GM21529 (cell line): Measurements from ENCODE around the gene NGEF.
"Not testable (repeated sequence)": the region's sequence is repeated elsewhere in the genome, so short reads cannot be mapped to it uniquely, and the experiment has no call there.

Experiments
- ATAC-seq: cut with Tn5 transposase; IDR thresholded peaks from one replicate; pipeline ENCODE4 v1.9.1; 2021; ENCODE audit not compliant: unreplicated experiment

Gene NGEF

GRCh38 chr2:232931636-232932035 lies 81.4 kb downstream of the NGEF start:
- ATAC-seq: no peak

DNA sequence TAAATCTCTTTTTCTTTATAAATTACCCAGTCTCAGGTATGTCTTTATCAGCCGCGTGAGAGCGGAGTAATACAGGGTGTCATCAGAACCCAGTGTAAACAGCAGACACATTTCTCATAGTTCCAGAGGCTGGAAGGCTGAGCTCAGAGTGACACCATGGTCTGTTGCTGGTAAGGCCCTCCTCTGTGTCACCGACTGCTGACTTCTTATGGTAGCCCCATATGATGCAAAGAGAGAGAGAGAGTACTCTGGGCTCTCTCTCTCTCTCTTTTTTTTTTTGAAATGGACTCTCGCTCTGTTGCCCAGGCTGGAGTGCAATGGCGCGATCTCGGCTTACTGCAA lies 83.0 kb downstream of the NGEF start:
- no peak for ATAC-seq

DNA sequence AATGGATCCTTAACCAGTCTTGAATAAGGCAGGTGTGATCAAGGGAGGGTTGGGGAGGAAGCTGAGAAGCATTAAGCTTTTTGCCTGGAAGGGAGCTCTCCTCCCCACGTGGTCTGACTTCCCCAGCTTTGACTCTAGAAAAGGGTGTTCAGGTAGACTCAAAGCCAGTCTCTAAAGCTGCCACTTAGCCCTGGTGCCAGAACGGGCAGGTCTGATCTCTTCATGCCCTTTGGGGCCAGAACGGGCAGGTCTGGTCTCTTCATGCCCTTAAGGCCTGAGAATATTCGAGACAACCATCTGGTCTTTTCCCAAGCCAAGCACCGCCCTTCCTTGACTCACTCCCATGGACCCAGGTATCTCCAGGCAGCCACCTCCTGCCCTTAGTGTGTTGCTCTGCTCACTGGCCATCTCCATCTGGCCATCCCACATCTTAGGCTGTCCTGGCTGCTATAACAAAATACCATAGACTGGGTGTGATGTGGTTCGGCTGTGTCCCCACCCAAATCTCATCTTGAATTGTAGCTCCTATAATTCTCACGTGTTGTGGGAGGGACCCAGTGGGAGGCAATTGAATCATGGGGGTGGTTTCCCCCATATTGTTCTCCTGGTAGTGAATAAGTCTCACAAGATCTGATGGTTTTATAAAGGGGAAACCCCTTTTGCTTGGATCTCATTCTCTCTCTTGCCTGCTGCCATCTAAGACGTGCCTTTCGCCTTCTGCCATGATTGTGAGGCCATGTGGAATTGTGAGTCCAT lies 83.6 kb downstream of the NGEF start:
- ATAC-seq: no peak

GRCh38 chr2:232928551-232929302 lies 84.3 kb downstream of the NGEF start:
- ATAC-seq: no peak

DNA sequence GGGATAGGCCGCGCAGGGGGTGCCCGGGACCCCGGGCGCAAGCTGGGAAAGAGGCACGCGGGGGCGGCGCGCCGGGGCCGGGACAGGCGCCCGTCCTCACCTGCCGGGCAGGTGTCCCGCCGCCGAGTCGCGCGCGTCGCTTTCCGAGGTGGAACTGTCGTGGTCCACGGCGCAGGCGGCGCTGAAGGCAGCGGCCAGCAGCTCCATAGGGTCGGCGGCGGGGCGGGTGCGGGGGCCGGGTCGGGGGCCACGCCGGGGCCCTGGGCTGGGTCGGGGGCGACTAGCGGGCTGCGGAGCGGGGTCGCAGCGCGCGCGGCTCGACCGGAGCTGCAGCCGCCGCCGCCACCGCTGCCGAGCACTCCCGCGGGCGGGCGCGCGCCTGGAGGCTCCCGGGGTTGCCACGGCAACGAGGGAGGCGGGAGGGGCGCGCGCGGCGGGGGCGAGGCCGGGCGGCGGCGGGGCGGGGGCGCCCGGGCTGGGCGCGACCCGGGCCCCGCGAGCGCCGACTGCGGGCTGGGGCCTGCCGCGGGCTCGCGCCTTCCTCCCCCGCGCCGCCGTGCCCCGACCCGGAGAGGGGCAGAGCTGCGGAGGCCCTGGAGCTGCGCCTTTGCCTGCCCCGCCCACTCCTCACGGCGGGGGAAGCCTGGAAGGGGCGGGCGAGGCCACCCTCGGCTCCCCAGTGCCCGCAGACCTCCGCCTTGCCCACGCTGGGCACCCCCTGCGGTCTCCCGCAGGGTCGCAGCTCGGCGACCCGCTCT lies 85.1 kb downstream of the NGEF start:
- no peak for ATAC-seq

- ATAC-seq: no peak
Measured at GRCh38 chr2:232927032-232927792, 85.8 kb downstream of the NGEF start.

- no peak for ATAC-seq
Measured at GRCh38 chr2:232926431-232926939, 86.6 kb downstream of the NGEF start.

DNA sequence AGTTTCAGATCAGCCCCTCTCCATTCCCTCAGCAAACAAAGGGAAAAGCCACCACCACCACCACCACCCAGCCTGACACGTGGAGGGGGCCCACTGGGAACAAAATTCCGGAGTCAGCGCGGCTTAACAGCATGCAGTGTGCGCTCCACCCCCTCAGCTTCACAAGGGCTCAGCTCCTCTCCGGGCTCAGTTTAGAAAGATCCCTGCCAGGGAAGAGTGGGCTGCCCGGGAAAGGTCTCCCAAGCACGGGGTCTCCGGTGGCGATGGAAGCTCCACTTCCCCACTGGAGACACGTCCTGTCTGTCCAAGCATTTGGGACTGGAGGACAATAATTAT lies 87.3 kb downstream of the NGEF start:
- ATAC-seq: no peak

- no peak for ATAC-seq
Measured at GRCh38 chr2:232925153-232925820, 87.8 kb downstream of the NGEF start.

DNA sequence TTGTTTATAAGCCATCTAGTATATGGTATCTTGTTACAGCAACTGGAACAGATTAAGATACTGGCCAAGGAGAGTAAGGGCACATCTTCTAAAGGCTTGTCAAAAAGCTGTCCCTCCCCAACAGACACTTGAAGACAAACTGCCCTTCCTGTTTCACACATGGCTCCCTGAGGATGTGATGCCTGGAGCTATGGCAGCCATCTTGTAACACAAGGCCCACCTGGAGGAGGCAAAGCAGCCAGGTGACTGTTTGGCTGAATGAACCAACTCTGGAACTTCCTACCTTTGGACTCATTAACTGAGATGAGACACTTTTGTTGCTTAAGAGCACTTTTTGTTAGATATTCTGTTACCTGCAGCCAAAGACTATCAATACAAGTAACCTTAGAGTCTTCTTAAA lies 88.6 kb downstream of the NGEF start:
- ATAC-seq: no peak

DNA sequence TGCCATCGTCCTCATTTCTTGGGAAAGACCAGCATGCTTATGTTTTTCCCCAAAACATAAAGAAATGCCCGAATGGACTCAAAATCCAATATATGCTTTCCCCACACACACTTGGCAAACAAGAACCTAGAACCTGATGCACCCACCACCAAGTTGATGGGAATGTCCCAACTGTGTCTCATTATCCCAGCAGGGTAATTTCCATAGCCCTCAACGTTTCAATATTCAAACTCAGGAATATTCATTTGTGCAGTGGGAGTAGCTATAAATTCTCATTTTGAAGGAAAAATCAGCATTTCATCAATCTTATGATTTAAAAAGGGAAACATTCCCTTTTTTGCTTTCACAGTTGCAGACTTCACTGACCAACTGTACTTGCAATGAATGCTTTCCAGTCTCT lies 92.3 kb downstream of the NGEF start:
- no peak for ATAC-seq

DNA sequence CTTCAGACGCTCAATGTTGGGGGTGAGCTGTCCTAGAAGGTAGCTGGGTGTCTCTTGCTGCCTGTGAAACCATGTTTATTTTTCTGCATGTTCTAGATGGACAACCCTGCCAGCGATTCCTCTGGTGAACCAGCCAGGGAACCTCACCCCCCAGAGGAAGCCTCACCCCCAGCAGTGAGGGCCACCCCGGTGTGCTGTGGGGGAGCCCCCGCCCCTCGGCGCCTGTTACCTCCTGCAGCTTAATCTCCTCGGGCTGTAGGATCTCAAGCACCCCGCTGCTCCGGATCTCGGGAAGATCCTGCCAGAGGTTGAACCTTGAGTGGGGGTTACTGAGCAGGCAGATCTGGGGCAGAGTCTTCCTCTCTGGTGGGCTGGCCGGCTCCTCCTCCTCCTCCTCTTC lies 93.0 kb downstream of the NGEF start:
- ATAC-seq: no peak

DNA sequence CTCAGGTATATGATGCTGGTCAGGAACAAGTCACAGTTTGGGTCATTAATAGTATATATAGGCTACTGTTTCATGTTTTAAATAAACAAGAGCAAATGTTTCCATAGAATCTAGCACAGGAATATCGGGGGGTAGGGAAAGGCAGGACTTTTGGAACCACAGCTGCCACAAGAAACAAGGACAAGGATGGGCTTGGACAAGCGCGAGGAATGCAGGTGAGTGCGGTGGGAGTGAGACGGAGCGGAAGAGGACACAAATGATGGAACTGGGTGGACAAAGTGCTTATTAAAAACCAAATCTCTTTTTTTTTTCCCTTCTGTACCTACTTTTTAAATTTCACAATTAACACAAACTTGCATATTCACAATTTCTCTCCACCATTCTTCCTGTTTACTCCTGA lies 93.9 kb downstream of the NGEF start:
- ATAC-seq: no peak

GRCh38 chr2:232913903-232914302 lies 99.2 kb downstream of the NGEF start:
- ATAC-seq: no peak

DNA sequence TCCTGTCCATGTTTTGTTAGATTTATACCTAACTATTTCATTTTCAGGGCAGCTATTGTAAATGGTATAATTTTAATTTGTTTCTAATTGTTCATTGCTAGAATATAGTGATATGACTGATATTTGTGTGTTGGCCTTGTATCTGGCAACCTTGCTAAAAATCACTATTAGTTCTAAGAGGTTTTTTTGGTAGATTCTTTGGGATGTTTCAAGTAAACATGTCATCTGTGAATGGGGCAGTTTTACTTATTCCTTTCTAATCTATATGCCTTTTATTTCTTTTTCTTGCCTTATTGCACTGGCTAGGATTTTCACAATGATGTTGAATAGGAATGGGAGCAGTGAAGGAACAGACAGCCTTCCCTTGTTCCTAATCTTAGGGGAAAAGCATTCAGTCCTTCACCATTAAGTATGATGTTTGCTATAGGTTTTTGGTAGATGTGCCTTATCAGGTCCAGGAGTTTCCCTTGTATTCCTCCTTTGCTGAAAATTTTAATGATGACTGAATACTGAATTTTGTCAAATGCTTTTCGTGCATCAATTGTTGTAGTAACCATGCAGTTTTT lies 101.3 kb downstream of the NGEF start:
- ATAC-seq: no peak

- ATAC-seq: no peak
Measured at GRCh38 chr2:232910376-232910775, 102.7 kb downstream of the NGEF start.

DNA sequence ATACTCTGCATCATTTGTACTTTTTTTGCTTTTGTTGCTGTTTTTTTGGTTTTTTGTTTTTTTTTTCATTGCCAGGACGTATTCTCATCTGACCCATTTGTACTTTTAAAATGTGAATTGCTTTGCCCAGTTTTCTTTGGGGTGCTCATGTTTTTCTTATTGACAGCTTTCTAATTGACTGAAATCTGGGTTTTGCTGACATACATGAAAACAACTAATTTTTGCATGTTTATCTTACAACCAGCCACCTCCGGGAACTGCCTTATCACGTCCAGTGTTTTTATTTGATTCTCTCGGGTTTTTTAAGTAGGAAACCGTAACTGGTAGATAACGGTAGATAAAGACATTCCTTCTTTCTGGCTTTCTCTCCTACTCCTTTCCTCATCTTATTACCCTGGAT lies 104.4 kb downstream of the NGEF start:
- no peak for ATAC-seq

DNA sequence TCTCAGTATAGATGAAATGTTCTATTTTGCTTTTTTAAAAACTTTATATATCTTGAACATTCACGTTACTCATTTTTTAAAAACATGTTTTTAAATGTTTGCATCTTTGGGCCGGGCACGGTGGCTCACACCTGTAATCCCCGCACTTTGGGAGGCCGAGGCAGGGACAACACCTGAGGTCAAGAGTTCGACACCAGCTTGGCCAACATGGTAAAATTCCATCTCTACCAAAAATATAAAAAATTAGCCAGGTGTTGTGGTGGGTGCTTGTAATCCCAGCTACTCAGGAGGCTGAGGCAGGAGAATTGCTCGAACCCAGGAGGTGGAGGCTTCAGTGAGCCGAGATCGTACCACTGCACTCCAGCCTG lies 105.4 kb downstream of the NGEF start:
- not testable (repeated sequence) for ATAC-seq

DNA sequence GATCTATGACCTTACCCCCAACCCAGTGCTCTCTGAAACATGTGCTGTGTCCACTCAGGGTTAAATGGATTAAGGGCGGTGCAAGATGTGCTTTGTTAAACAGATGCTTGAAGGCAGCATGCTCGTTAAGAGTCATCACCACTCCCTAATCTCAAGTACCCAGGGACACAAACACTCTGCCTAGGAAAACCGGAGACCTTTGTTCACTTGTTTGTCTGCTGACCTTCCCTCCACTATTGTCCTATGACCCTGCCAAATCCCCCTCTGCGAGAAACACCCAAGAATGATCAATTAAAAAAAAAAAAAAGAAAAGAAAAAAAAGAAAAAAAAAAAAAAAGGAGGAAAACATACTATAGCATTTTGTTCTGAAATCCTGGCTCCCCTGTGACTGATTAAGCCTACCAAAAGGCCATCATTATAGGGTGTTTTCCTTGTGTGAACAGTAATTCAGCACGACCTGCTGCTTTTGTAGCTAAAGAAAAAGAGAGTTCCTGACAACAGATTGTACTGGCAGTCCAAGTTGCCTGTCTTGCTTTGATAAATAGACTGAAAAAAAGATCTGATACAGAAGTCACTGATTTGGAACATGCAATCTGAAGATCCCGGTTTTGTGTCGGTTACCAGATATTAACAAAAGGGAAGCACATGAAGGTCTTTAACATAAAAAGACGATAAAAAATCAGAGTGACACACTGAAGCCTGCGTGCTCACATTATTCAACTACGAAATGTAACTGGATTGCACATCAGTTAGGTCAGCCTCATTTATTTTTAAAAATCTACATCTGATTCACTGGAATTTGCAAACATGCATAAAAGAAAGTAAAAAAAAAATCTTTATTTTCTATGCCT lies 106.0 kb downstream of the NGEF start:
- not testable (repeated sequence) for ATAC-seq
